ENCODE data around the gene PTPRH. TPM values are rescaled to one million over a fixed set of nuclear protein-coding genes. Genes with fewer than 3 reads are reported as not detected.

Gene PTPRH
- total and polyA plus RNA-seq, 9 of the 15 experiments (the other 6 are each of a cell fraction or from before 2014, with no cell fraction given) = 0.87 to 34.3 (median 22.7) TPM

DNA sequence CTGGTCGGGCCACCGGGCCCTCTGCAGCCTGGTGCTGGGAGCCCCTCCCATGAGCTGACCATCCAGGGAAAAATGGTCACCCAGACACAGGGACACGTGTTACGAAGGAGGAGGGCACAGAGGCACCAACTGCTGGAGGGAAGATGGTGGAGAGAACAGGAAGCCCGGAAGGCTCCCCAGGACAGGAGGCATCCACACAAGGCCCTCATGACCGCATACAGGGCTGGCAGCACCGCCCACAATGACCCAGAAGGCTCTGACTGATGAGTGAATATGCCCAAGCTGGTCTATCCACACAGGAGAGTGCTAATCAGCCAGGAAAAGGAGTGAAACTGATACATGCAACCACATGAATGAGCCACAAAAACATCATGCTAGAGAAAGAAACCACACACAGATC is 33.2 kb upstream of the PTPRH start:
- Histone ChIP-seq H3K4me1 (replicated peaks in 1 of 2; ENCODE audit: control insufficient read depth in 2 of 2, insufficient read depth in 2 of 2, low read length in 2 of 2) (peaks cover under 1 to 21% of the 10 kb centered on the region in 2 experiments; a peak in 4 of 5 replicates), H3K4me2 (ENCODE audit: insufficient read depth, low read length) (no peak overlapping the region), H3K4me3 (no peak overlapping the region), H3K36me3 (ENCODE audit: control insufficient read depth, insufficient read depth, low read length) (peaks cover 95% of the 10 kb centered on the region), H2AFZ (ENCODE audit: low read depth, low read length) (no peak overlapping the region), H3K79me2 (ENCODE audit: control insufficient read depth, insufficient read depth, low read length) (peaks cover 5% of the 10 kb centered on the region), H3K9me1 (ENCODE audit: control insufficient read depth, insufficient read depth, low read length) (no peaks in the 10 kb centered on the region), H3K27me3 (ENCODE audit: control insufficient read depth in 2 of 2, insufficient read depth in 2 of 2, low read length in 2 of 2) (no peaks in the 10 kb centered on the region; a peak in 1 of 5 replicates), H4K20me1 (replicated peaks; ENCODE audit: control insufficient read depth, insufficient read depth, low read length) (peaks cover 15% of the 10 kb centered on the region; the same call in 1 of the 2 replicates), H3K27ac (ENCODE audit: extremely low read depth, low read depth, low read length) (no peak overlapping the region), H3K9ac (ENCODE audit: insufficient read depth in 1 of 2, low read depth in 2 of 2, low read length in 2 of 2) (peak overlapping the region in 1 of 2 experiments; percentile 26; a peak in 1 of 4 replicates), H3K9me3 (replicated peaks; ENCODE audit: control insufficient read depth, insufficient read depth, low read depth, low read length) (no peaks in the 10 kb centered on the region)
- FAIRE-seq (no peak), ATAC-seq (no peak), DNase-seq (ENCODE audit: extremely low read depth in 1 of 4, low spot score in 3 of 4) (no peak)
- in situ Hi-C loops (cut with MboI) (no loop called here), intact Hi-C loops (cut with micrococcal nuclease) (no loop called here)
- CTCF ChIA-PET (ENCODE audit: low intra/inter-chr PET ratio) = no interaction called here
- no TSS peak for BruUV-seq (replicated peaks)
- 92% methylated on average over 6 of the region's 7 CpGs for whole genome bisulfite sequencing (ENCODE audit: insufficient coverage, low coverage, missing lambda C conversion rate)
- POLR2A ChIA-PET = interaction anchor here (0.8 kb wide), 1 partner anchor 10 kb away, joined by 3 read pairs; no protein-coding TSS in a partner anchor
- TF ChIP-seq SMAD3 (CRISPR knock-in tag; conservative IDR thresholded peaks at IDR 0.05) (no peak), MEIS2 (IDR thresholded peaks at IDR 0.05; ENCODE audit: partially characterized antibody) (no peak)

DNA sequence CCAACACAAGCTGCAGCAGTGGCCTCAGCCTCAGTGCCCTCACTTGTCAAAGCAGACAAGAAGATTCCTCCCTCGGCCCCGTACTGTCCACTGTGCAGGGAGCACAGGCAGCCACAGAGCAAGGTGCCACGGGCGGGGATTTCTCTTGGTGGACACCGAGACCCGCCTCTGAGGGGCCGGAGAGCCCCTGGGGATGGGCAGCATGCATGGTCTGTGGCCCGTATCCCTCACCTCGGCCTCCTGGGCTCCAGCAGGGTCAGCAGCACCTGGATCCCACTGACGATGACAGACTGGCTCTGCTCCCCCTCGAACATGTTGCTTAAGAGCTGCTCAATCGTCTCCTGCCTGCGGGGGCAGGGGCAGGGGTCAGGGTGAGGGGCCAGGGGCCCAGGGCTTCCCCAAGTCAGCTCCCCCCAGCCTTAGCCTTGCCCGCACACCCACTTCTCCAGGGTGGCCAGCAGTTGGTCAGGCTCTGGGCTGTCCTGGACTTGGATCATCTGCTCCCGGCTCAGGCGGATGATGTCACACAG is 32.7 kb upstream of the PTPRH start:
- H4K20me1 ChIP-seq (replicated peaks; ENCODE audit: control insufficient read depth, insufficient read depth, low read length) = peaks cover 9% of the 10 kb centered on the region; the same call in 1 of the 2 replicates
- BruUV-seq (replicated peaks) = no TSS peak
- peak overlapping the region in 1 of 2 experiments; percentile 26; a peak in 1 of 4 replicates for H3K9ac ChIP-seq (ENCODE audit: insufficient read depth in 1 of 2, low read depth in 2 of 2, low read length in 2 of 2)
- ChIA-PET CTCF (ENCODE audit: low intra/inter-chr PET ratio) (no interaction called here), POLR2A (interaction anchor here (0.8 to 1.2 kb wide), 3 partner anchors 8 to 14 kb away, joined by 3 to 4 read pairs (median 3); no protein-coding TSS in a partner anchor)
- ATAC-seq = no peak
- 98% methylated on average over 9 of the region's 16 CpGs for WGBS (ENCODE audit: insufficient coverage, low coverage, missing lambda C conversion rate)
- H3K79me2 ChIP-seq (ENCODE audit: control insufficient read depth, insufficient read depth, low read length) = no peaks in the 10 kb centered on the region; the same call in 2 of the 3 replicates
- peaks cover 0 to 16% of the 10 kb centered on the region in 2 experiments; a peak in 3 of 5 replicates for H3K4me1 ChIP-seq (replicated peaks in 1 of 2; ENCODE audit: control insufficient read depth in 2 of 2, insufficient read depth in 2 of 2, low read length in 2 of 2)
- no peak for DNase-seq (ENCODE audit: extremely low read depth in 1 of 4, low spot score in 3 of 4)
- intact Hi-C loops (cut with micrococcal nuclease) (no loop called here), in situ Hi-C loops (cut with MboI) (no loop called here)
- TF ChIP-seq PHF8 (IDR thresholded peaks at IDR 0.05; ENCODE audit: borderline replicate concordance, low read length) (no peak), SAFB (IDR thresholded peaks at IDR 0.05; ENCODE audit: borderline replicate concordance, low read depth, low read length) (no peak), CEBPG (CRISPR knock-in tag; IDR thresholded peaks at IDR 0.05) (no peak), CEBPG (tag; conservative IDR thresholded peaks at IDR 0.05 in 1 of 2, IDR thresholded peaks at IDR 0.05 in 1 of 2) (no peak)
- TF ChIP-seq, protein P1, sequence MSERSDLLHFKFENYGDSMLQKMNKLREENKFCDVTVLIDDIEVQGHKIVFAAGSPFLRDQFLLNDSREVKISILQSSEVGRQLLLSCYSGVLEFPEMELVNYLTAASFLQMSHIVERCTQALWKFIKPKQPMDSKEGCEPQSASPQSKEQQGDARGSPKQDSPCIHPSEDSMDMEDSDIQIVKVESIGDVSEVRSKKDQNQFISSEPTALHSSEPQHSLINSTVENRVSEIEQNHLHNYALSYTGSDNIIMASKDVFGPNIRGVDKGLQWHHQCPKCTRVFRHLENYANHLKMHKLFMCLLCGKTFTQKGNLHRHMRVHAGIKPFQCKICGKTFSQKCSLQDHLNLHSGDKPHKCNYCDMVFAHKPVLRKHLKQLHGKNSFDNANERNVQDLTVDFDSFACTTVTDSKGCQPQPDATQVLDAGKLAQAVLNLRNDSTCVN (CRISPR knock-in tag; IDR thresholded peaks at IDR 0.05) = no peak
- no peaks in the 10 kb centered on the region for H3K9me3 ChIP-seq (replicated peaks; ENCODE audit: control insufficient read depth, insufficient read depth, low read depth, low read length)
- H3K27me3 ChIP-seq (ENCODE audit: control insufficient read depth in 2 of 2, insufficient read depth in 2 of 2, low read length in 2 of 2) = no peaks in the 10 kb centered on the region; a peak in 1 of 5 replicates
- no peak for FAIRE-seq
- H3K27ac ChIP-seq (ENCODE audit: extremely low read depth, low read depth, low read length) = no peak overlapping the region
- H3K36me3 ChIP-seq (ENCODE audit: control insufficient read depth, insufficient read depth, low read length) = peaks cover 95% of the 10 kb centered on the region
- H3K9me1 ChIP-seq (ENCODE audit: control insufficient read depth, insufficient read depth, low read length) = no peaks in the 10 kb centered on the region
- no peak overlapping the region for H3K4me3 ChIP-seq
- no peak overlapping the region for H2AFZ ChIP-seq (ENCODE audit: low read depth, low read length)
- no peak overlapping the region for H3K4me2 ChIP-seq (ENCODE audit: insufficient read depth, low read length)

All from K562 (cell line).